Neural progenitor cell (in vitro differentiated cells): Measurements from ENCODE around the gene KHDC3L. TPM values are rescaled to one million over a fixed set of nuclear protein-coding genes. Genes with fewer than 3 reads are reported as not detected.

Experiments
- DNase-seq: peaks from one replicate; pipeline ENCODE4 v3.0.0-alpha.2; 2016; ENCODE audit warnings: low spot score
- H2AFZ ChIP-seq: fragments of 200-600 bp; sonication (generic); replicated peaks from 2 replicates; pipeline ENCODE4 v1.6.1; 2016; ENCODE audit warnings: antibody characterized with exemption
- H3F3A ChIP-seq: fragments of 200-600 bp; sonication (generic); 2 replicates; pipeline ENCODE4 v1.6.1; 2016; ENCODE audit warnings: antibody characterized with exemption, low read depth
- H3K27ac ChIP-seq: fragments of 200-600 bp; sonication (generic); 2 replicates; pipeline ENCODE4 v1.5.1; 2016; ENCODE audit warnings: mild to moderate bottlenecking
- H3K27me3 ChIP-seq: fragments of 200-600 bp; sonication (generic); 2 replicates; pipeline ENCODE4 v1.6.1; 2016; ENCODE audit warnings: mild to moderate bottlenecking, moderate library complexity
- H3K36me3 ChIP-seq: fragments of 200-600 bp; sonication (generic); 2 replicates; pipeline ENCODE4 v1.5.1; 2016
- H3K4me1 ChIP-seq: fragments of 200-600 bp; sonication (generic); 2 replicates; pipeline ENCODE4 v1.6.1; 2016; ENCODE audit warnings: mixed run types
- H3K4me2 ChIP-seq: fragments of 200-600 bp; sonication (generic); 2 replicates; pipeline ENCODE4 v1.6.1; 2016
- H3K4me3 ChIP-seq: fragments of 200-600 bp; sonication (generic); 2 replicates; pipeline ENCODE4 v1.5.1; 2016
- H3K79me2 ChIP-seq: fragments of 200-600 bp; sonication (generic); 2 replicates; pipeline ENCODE4 v1.6.1; 2016; ENCODE audit warnings: low read depth
- H3K9ac ChIP-seq: fragments of 200-600 bp; sonication (generic); 2 replicates; pipeline ENCODE4 v1.6.1; 2016
- H3K9me3 ChIP-seq: fragments of 200-600 bp; sonication (generic); 2 replicates; pipeline ENCODE4 v1.5.1; 2016; ENCODE audit warnings: low read depth
- H4K20me1 ChIP-seq: fragments of 200-600 bp; sonication (generic); 2 replicates; pipeline ENCODE4 v1.6.1; 2016; ENCODE audit warnings: low read depth
- H3K27ac Mint-ChIP-seq: 3 replicates; pipeline ENCODE4 v1.8.0; 2021; ENCODE audit warnings: mixed read lengths
- H3K27me3 Mint-ChIP-seq: 2 replicates; pipeline ENCODE4 v1.8.0; 2022; ENCODE audit warnings: low read depth, mild to moderate bottlenecking, inconsistent platforms, moderate library complexity, mixed read lengths; ENCODE audit not compliant: insufficient read depth
- H3K36me3 Mint-ChIP-seq: 3 replicates; pipeline ENCODE4 v1.8.0; 2021; ENCODE audit warnings: mixed read lengths
- H3K4me1 Mint-ChIP-seq: 3 replicates; pipeline ENCODE4 v1.8.0; 2021; ENCODE audit warnings: mixed read lengths
- H3K4me3 Mint-ChIP-seq: 3 replicates; pipeline ENCODE4 v1.8.0; 2021; ENCODE audit warnings: mild to moderate bottlenecking, moderate library complexity, mixed read lengths
- H3K9me3 Mint-ChIP-seq: 3 replicates; pipeline ENCODE4 v1.8.0; 2020; ENCODE audit warnings: mixed read lengths
- EZH2 ChIP-seq: fragments of 200-600 bp; sonication (generic); IDR thresholded peaks from 2 replicates; pipeline ENCODE4 v1.6.1; 2017; ENCODE audit warnings: antibody characterized with exemption, mild to moderate bottlenecking, moderate library complexity
- EZH2phosphoT487 ChIP-seq: fragments of 200-600 bp; sonication (generic); IDR thresholded peaks from 2 replicates; pipeline ENCODE4 v1.6.1; 2017; ENCODE audit warnings: antibody characterized with exemption
- small RNA-seq: library from RNA; depleted of rRNA; stranded (forward); fragments of <200 nt; gene quantifications from one replicate; pipeline ENCODE3, GENCODE V24; 2015
- total RNA-seq: library from RNA; depleted of rRNA; stranded (reverse); fragments of >200 nt; gene quantifications from 2 replicates; pipeline ENCODE4 v1.2.3, GENCODE V29; 2015; ENCODE audit warnings: low replicate concordance
- TF ChIP-seq, protein P1 (sequence below): fragments of 200-600 bp; sonication (generic); IDR thresholded peaks from 2 replicates; pipeline ENCODE4 v1.5.1; 2017; ENCODE audit warnings: antibody characterized with exemption, mild to moderate bottlenecking

Gene KHDC3L
- total RNA-seq, 1 donor from 2014 or later, result not detected

- no peak for DNase-seq
- Histone ChIP-seq H2AFZ (no peak overlapping the region), H3K4me2 (no peak overlapping the region), H4K20me1 (no peaks in the 10 kb centered on the region), H3F3A (no peaks in the 10 kb centered on the region), H3K79me2 (no peaks in the 10 kb centered on the region), H3K4me3 (no peak overlapping the region), H3K9ac (no peak overlapping the region), H3K36me3 (no peaks in the 10 kb centered on the region), H3K27ac (no peak overlapping the region), H3K4me1 (no peaks in the 10 kb centered on the region), H3K9me3 (no peaks in the 10 kb centered on the region), H3K27me3 (no peaks in the 10 kb centered on the region)
- Mint-ChIP-seq H3K9me3 (no peaks in the 10 kb centered on the region), H3K27me3 (peaks cover 2% of the 10 kb centered on the region), H3K36me3 (no peaks in the 10 kb centered on the region), H3K4me1 (no peaks in the 10 kb centered on the region), H3K27ac (no peak overlapping the region), H3K4me3 (no peak overlapping the region)
- TF ChIP-seq, protein P1, sequence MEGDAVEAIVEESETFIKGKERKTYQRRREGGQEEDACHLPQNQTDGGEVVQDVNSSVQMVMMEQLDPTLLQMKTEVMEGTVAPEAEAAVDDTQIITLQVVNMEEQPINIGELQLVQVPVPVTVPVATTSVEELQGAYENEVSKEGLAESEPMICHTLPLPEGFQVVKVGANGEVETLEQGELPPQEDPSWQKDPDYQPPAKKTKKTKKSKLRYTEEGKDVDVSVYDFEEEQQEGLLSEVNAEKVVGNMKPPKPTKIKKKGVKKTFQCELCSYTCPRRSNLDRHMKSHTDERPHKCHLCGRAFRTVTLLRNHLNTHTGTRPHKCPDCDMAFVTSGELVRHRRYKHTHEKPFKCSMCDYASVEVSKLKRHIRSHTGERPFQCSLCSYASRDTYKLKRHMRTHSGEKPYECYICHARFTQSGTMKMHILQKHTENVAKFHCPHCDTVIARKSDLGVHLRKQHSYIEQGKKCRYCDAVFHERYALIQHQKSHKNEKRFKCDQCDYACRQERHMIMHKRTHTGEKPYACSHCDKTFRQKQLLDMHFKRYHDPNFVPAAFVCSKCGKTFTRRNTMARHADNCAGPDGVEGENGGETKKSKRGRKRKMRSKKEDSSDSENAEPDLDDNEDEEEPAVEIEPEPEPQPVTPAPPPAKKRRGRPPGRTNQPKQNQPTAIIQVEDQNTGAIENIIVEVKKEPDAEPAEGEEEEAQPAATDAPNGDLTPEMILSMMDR, result no peak
- TF ChIP-seq EZH2phosphoT487 (no peak), EZH2 (no peak)
These were observed 46.9 kb downstream of the KHDC3L start for GRCh38 chr6:73409395-73409794.

DNA sequence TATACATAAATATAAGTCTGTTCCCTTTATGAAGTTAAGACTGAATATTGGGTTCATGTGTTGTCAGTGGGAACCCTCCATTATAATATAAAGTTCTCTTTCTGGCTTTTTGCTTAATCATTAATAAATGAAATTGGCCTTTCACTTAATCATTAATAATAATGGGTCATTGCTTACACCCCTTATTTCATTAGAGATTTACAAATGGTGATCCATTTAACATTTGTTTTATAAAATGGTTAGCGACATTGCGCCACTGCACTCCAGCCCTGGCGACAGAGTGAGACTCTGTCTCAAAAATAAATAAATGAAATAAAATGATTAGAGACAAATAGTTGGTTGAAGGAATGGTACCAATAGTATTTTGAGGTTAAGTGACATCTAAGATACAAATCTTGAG lies 50.6 kb downstream of the KHDC3L start:
- Histone ChIP-seq H3K9me3 (no peaks in the 10 kb centered on the region), H3K36me3 (no peaks in the 10 kb centered on the region), H3K27me3 (no peaks in the 10 kb centered on the region), H3K4me3 (no peak overlapping the region), H3K4me2 (no peak overlapping the region), H2AFZ (no peak overlapping the region), H3K79me2 (no peaks in the 10 kb centered on the region), H3K4me1 (no peaks in the 10 kb centered on the region), H3K9ac (no peak overlapping the region), H3F3A (no peaks in the 10 kb centered on the region), H3K27ac (no peak overlapping the region), H4K20me1 (no peaks in the 10 kb centered on the region)
- H3K9me3 Mint-ChIP-seq, result no peaks in the 10 kb centered on the region
- no peaks in the 10 kb centered on the region for H3K36me3 Mint-ChIP-seq
- H3K27me3 Mint-ChIP-seq, result peaks cover 2% of the 10 kb centered on the region
- H3K27ac Mint-ChIP-seq, result no peak overlapping the region
- H3K4me3 Mint-ChIP-seq, result no peak overlapping the region
- TF ChIP-seq EZH2phosphoT487, result no peak
- TF ChIP-seq EZH2, result no peak
- TF ChIP-seq, protein P1, result no peak
- no peak for DNase-seq
- H3K4me1 Mint-ChIP-seq, result no peaks in the 10 kb centered on the region

Small RNA genes lying within 50 kb of the gene (small RNA-seq; reads per million reads assigned to genes)
- 8.4 reads per million, percentile 95 among the genes with 10 or more reads in this experiment for gene RPL39P3

Other genes with a start within 250 kb of the KHDC3L start
- gene KHDC1L, start 137.2 kb upstream of the KHDC3L start, total RNA-seq, result 1.9 and 2.1 TPM in 2 replicates
- gene KHDC1, start 99.5 kb upstream of the KHDC3L start, total RNA-seq, result 7.0 and 13.2 TPM in 2 replicates
- gene DPPA5, start 8.4 kb upstream of the KHDC3L start, total RNA-seq, result not detected in 2 replicates
- not detected in 2 replicates for gene OOEP, start 7.2 kb downstream of the KHDC3L start, total RNA-seq
- gene DDX43, start 32.2 kb downstream of the KHDC3L start, total RNA-seq, result not detected in 2 replicates
- gene CGAS, start 89.6 kb downstream of the KHDC3L start, total RNA-seq, result 0.62 and 0.90 TPM in 2 replicates
- 28.6 and 40.0 TPM in 2 replicates for gene MTO1, start 99.1 kb downstream of the KHDC3L start, total RNA-seq
- 15,510 and 19,891 TPM in 2 replicates for gene EEF1A1, start 158.4 kb downstream of the KHDC3L start, total RNA-seq